SIG-M5 treated with dmso at 0.1 percent for 504 hours (cell line): ENCODE data around the gene METAP2.
"Not testable (repeated sequence)": the region's sequence is repeated elsewhere in the genome, so short reads cannot be mapped to it uniquely, and the experiment has no call there.

Experiments
- DNase-seq: peaks from one replicate; lab custom pipeline; 2025; ENCODE audit not compliant: unreplicated experiment; lab: John Stamatoyannopoulos, UW

Gene METAP2

GRCh38 chr12:95462081-95462480, 11.9 kb upstream of the METAP2 start:
- no peak for DNase-seq

DNA sequence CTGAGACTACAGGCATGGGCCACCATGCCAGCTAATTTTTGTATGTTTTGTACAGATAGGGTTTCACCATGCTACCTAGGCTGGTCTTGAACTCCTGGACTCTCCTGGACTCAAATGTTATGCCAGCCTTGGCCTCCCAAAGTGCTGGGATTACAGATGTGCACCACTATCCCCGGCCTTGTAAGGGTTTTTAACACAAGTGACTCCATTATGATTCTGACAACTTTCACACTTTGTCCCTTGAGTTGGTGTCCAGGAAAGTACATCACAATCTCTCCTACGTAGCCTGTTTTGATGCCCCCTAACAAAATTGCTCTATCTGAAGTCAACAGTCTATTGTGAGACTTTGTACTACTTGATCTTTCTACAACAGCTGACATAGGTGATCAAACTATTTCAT, 11.4 kb upstream of the METAP2 start:
- DNase-seq = no peak

GRCh38 chr12:95463050-95463449, 10.9 kb upstream of the METAP2 start:
- no peak for DNase-seq

GRCh38 chr12:95463776-95464175, 10.2 kb upstream of the METAP2 start:
- not testable (repeated sequence) for DNase-seq

DNA sequence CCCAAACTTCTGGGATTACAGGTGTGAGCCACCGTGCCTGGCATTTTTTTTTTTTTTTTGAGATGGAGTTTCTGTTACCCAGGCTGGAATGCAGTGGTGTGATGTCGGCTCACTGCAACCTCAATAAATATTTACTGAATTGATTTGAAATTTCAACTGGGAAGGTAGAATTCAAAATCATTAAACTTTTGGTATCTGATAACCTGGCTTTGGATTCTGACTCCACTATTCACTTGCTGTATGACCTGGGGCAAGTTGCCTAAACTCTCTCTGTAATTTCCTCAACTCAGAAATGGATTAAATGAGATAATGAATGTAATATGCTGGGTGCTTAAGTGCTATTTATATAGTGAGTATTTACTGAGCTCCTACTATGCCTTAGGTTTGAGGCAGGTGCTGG, 8.7 kb upstream of the METAP2 start:
- DNase-seq = no peak

GRCh38 chr12:95470300-95470699, 3.7 kb upstream of the METAP2 start:
- no peak for DNase-seq

- DNase-seq = peak; percentile 62
Measured at GRCh38 chr12:95473231-95473883, 595 bp upstream of the METAP2 start.

DNA sequence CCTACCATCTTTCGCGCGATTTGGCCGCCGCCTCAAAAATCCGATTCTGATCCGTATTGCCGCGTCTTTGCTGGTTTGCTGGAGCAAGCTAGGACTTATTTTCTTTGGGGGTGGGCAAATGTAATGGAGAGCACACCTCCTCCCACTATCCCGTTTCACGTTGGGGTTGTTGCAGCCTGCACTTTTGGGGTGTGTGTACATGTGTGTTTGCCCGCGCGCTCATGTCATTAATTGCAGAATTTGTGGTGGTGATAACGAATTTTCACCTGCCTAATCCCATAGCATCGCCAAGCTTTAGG, 657 bp downstream of the METAP2 start:
- DNase-seq = no peak

DNA sequence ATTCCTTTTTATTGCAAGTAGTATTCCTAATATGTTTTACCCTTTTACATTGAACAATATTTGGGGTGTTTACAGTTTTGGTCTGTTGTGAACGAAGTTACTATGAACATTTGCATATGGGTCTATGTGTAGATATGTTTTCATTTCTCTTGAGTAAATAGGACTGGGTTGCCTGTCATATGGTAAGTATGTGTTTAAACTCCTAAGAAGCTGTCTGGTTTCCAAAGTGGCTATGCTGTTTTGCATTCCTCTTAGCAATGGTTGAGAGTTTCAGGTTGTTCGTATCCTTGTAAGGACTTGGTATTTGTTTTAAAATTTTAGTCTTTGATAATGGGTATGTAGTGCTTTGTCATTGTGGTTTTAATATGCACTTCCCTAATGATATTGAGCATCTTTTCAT, 6.3 kb downstream of the METAP2 start:
- DNase-seq = no peak

- DNase-seq = no peak
Measured at GRCh38 chr12:95481072-95481471, 7.1 kb downstream of the METAP2 start.

DNA sequence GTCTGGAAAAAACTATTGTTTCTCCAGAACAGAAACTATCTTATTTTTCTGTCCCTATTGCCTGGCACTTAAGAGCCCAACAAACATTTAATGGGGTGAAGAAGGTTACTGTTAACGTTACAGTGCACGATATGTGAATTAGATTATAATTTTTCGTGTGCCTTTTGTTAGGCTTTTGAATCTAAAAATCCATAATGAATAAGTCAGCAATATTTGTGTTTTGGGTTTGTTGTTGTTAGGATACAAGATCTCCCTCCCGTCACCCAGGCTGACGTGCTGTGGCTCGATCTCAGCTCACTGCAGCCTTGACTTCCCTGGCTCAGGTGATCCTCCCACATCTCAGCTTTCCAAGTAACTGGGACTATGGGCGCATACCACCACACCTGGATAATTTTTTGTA, 7.9 kb downstream of the METAP2 start:
- DNase-seq = no peak

GRCh38 chr12:95482564-95482963, 8.6 kb downstream of the METAP2 start:
- not testable (repeated sequence) for DNase-seq

DNA sequence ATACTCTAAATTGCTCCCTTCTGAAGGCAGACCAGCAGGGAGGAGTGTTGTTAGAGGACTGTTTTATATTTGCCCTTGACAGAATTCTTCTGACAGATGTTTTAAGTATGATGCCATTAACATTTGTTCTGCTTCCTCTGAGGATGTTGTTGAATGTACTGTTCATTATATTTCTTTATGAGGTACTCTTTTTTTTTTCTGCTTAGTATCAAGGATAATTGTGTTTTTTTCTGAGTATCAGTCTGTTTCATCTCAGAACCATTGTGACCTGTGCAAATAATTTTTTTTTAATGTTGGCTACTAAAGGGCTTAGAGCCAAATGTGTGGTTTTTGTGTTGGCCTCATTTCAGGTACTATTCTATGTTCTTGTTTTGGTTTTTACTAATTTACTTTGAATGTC, 10.6 kb downstream of the METAP2 start:
- DNase-seq = no peak

GRCh38 chr12:95487024-95487423, 13.1 kb downstream of the METAP2 start:
- DNase-seq = peak; percentile 61

DNA sequence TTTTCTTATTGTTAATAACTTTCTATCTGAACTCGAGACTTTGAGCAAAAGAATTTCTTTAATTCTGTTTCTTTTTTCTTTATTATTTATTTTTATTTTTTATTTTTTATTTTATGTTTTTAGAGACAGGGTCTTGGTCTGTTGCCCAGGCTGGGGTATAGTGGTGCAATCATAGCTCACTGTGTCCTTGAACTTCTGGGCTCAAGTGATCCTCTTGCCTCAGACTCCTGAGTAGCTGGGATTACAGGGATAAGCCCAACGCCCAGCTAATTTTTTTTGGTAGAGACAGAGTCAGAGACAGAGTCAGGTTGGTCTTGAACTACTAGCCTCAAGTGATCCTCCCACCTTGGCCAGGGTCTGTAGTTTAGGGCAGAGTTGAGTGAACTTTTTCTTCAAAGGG, 18.5 kb downstream of the METAP2 start:
- no peak for DNase-seq

DNA sequence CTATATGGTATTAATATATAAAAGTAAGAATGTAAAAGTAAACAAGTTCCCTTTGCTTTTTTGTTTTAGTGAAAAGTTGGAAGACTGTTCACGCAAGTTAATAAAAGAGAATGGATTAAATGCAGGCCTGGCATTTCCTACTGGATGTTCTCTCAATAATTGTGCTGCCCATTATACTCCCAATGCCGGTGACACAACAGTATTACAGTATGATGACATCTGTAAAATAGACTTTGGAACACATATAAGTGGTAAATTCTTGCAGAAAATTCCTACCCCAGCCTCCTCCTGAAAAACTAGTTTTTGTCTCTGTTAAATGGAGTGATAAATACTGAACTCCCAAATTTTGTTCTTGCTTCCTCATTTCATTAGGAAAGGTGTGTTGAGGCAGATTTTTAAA, 20.9 kb downstream of the METAP2 start:
- no peak for DNase-seq

GRCh38 chr12:95495433-95495832, 21.5 kb downstream of the METAP2 start:
- DNase-seq = no peak

DNA sequence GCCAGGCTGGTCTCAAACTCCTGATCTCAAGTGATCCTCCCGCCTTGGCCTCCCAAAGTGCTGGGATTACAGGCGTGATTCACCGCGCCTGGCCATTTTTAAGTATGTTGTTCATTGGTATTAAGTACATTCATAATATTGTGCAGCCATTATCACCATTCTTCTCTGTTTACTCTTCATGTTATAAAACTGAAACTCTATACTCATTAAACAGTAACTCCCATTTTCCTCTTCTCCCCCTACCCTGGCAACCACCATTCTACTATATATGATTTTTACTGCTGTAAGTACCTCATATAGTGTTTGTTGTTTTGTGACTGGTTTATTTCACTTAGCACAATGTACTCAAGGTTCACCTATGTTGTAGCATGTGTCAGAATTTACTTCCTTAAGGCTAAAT, 23.1 kb downstream of the METAP2 start:
- no peak for DNase-seq

GRCh38 chr12:95498968-95499367, 25.0 kb downstream of the METAP2 start:
- DNase-seq = no peak

GRCh38 chr12:95499772-95500171, 25.8 kb downstream of the METAP2 start:
- DNase-seq = no peak

DNA sequence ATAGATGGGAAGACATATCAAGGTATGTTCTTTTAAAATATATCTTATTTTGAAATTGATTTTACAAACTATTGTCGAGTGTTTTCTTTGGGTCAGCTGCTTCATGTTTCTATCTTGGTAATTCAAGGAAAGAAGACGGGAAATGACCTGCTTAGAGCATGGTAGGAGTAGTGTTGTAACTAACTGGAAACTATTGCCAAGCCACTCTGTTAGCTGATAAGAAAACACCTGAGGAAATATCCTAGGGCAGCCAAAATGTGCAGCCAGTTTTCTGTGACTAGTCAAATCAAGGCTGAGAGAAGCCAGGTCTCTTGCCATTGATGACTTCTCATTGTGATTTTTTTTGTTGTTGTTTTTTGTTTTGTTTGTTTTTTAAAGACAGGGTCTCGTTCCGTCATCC, 30.2 kb downstream of the METAP2 start:
- DNase-seq = no peak

DNA sequence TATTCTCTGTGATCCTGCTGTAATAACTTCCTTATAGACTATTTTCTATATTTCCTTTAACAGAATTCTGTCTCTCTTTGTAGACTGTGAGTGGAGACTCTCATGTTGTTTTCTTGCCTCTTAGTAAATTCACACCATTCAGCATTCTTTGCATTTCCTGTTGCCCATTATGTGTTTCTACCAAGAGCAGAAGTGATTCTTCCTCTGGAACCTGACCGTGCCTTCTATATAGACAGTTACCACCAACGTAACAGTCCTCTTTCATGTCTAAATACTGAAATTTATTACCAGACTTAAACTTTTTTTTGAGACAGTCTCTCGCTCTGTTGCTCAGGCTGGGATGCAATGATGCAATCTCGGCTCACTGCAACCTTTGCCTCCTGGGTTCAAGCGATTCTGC, 31.1 kb downstream of the METAP2 start:
- no peak for DNase-seq

DNA sequence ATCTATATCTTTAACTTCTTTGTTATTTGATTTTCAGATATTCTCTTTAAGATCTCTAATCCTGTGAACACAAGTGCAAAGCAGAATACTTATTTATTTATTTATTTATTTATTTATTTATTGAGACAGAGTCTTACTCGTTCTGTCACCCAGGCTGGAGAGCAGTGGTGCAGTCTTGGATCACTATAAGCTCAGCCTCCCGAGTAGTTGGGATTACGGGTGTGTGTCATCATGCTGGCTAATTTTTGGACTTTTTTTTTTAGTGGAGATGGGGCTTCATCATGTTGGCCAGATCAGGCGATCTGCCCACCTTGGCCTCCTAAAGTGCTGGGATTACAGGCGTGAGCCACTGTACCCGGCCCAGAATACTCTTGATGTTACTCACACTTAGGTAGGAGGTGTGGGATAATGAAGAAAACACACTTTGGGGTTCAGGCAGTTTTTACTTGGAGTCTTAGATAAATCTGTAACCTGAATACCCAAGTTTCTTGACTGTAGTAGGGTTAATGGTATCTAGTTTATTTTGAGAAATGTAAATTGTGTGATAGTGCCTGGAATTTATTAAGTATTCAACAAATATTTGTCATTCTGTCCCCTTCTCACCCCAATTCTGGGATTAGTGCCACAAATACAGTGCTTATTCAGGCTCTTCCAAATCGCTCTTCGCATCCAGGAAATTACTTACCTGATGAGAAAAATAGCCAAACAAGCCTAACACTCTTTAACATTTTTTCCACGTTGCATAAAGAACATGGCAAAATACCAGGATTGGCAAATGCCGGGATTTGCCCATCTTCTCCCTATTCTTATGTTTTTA, 33.0 kb downstream of the METAP2 start:
- no peak for DNase-seq
